WTC11 (cell line): ENCODE results near the gene NENF. TPM values are rescaled to one million over a fixed set of nuclear protein-coding genes. Genes with fewer than 3 reads are reported as not detected.

Experiments used
- ATAC-seq: fragments of 200-7000 bp; cut with Tn5 transposase; 2 replicates; pipeline ENCODE4 v1.10.0; 2021; ENCODE audit warnings: mild to moderate bottlenecking, moderate library complexity
- CTCF ChIA-PET: fragments of 300-600 bp; sonication (Branson Sonifier 250); formaldehyde crosslinking; loops from one replicate; lab custom pipeline; 2021; ENCODE audit warnings: antibody characterized with exemption; lab: Charles Lee
- POLR2A ChIA-PET: fragments of 350-600 bp; sonication (Branson Sonifier 250); formaldehyde crosslinking; loops from one replicate; lab custom pipeline; 2021; ENCODE audit warnings: antibody characterized with exemption; lab: Charles Lee
- DNase-seq: peaks from one replicate; pipeline ENCODE4 v3.0.0; 2021; ENCODE audit warnings: low spot score
- H3K27ac Mint-ChIP-seq: 2 replicates; pipeline ENCODE4 v1.8.0; 2021; ENCODE audit warnings: mixed read lengths
- H3K27me3 Mint-ChIP-seq: 2 replicates; pipeline ENCODE4 v1.8.0; 2021; ENCODE audit warnings: low read depth, mild to moderate bottlenecking, moderate library complexity, mixed read lengths
- H3K36me3 Mint-ChIP-seq: 2 replicates; pipeline ENCODE4 v1.8.0; 2021; ENCODE audit warnings: mixed read lengths
- H3K4me1 Mint-ChIP-seq: 2 replicates; pipeline ENCODE4 v1.8.0; 2022; ENCODE audit warnings: mixed read lengths
- H3K4me3 Mint-ChIP-seq: 2 replicates; pipeline ENCODE4 v1.8.0; 2021; ENCODE audit warnings: mild to moderate bottlenecking, moderate library complexity, mixed read lengths
- H3K9me3 Mint-ChIP-seq: 2 replicates; pipeline ENCODE4 v1.8.0; 2021; ENCODE audit warnings: mixed read lengths
- AFF4 ChIP-seq: sonication (generic); formaldehyde crosslinking; IDR thresholded peaks from 2 replicates; pipeline ENCODE4 v1.8.1; 2023; ENCODE audit warnings: mild to moderate bottlenecking, missing genetic modification reagents, borderline replicate concordance
- ATF3 ChIP-seq: sonication (generic); formaldehyde crosslinking; conservative IDR thresholded peaks from 2 replicates; pipeline ENCODE4 v1.8.1; 2022; ENCODE audit warnings: mild to moderate bottlenecking, missing genetic modification reagents
- CREB1 ChIP-seq: sonication (generic); formaldehyde crosslinking; IDR thresholded peaks from 2 replicates; pipeline ENCODE4 v1.8.0; 2023; ENCODE audit warnings: mild to moderate bottlenecking, missing genetic modification reagents
- ESRRA ChIP-seq: sonication (generic); formaldehyde crosslinking; IDR thresholded peaks from 2 replicates; pipeline ENCODE4 v1.8.1; 2022; ENCODE audit warnings: mild to moderate bottlenecking, missing genetic modification reagents, borderline replicate concordance
- FOXK1 ChIP-seq: sonication (generic); formaldehyde crosslinking; IDR thresholded peaks from 2 replicates; pipeline ENCODE4 v1.8.0; 2022; ENCODE audit warnings: mild to moderate bottlenecking, moderate library complexity, missing genetic modification reagents
- MLX ChIP-seq: sonication (generic); formaldehyde crosslinking; IDR thresholded peaks from 2 replicates; pipeline ENCODE4 v1.8.1; 2023; ENCODE audit warnings: mild to moderate bottlenecking, missing genetic modification reagents, moderate library complexity
- MXD4 ChIP-seq: fragments of 250-450 bp; sonication (Bioruptor Pico); IDR thresholded peaks from 2 replicates; pipeline ENCODE4 v1.8.0; 2021; ENCODE audit warnings: mild to moderate bottlenecking, moderate library complexity, borderline replicate concordance
- NFYB ChIP-seq: sonication (generic); formaldehyde crosslinking; conservative IDR thresholded peaks from 2 replicates; pipeline ENCODE4 v1.8.0; 2022; ENCODE audit warnings: low read depth, missing genetic modification reagents
- PRDM15 ChIP-seq: sonication (generic); formaldehyde crosslinking; IDR thresholded peaks from 2 replicates; pipeline ENCODE4 v1.8.0; 2022; ENCODE audit warnings: missing genetic modification reagents
- STAT6 ChIP-seq: sonication (generic); formaldehyde crosslinking; conservative IDR thresholded peaks from 2 replicates; pipeline ENCODE4 v1.8.1; 2023; ENCODE audit warnings: mild to moderate bottlenecking, low read depth, missing genetic modification reagents, moderate library complexity
- TEAD1 ChIP-seq: sonication (generic); formaldehyde crosslinking; IDR thresholded peaks from 2 replicates; pipeline ENCODE4 v1.8.0; 2022; ENCODE audit warnings: mild to moderate bottlenecking, missing genetic modification reagents
- ZNF512 ChIP-seq: sonication (generic); formaldehyde crosslinking; IDR thresholded peaks from 2 replicates; pipeline ENCODE4 v1.8.1; 2022; ENCODE audit warnings: missing genetic modification reagents, borderline replicate concordance
- total RNA-seq: library from RNA; stranded (reverse); gene quantifications from 3 replicates; pipeline ENCODE4 v1.2.3, GENCODE V29; 2021
- TF ChIP-seq, protein P1 (sequence below): sonication (generic); formaldehyde crosslinking; IDR thresholded peaks from 2 replicates; pipeline ENCODE4 v1.8.1; 2023; ENCODE audit warnings: mild to moderate bottlenecking, moderate library complexity, missing genetic modification reagents

The NENF gene
- total RNA-seq, 1 experiment from 2014 or later, result 27.3 TPM

DNA sequence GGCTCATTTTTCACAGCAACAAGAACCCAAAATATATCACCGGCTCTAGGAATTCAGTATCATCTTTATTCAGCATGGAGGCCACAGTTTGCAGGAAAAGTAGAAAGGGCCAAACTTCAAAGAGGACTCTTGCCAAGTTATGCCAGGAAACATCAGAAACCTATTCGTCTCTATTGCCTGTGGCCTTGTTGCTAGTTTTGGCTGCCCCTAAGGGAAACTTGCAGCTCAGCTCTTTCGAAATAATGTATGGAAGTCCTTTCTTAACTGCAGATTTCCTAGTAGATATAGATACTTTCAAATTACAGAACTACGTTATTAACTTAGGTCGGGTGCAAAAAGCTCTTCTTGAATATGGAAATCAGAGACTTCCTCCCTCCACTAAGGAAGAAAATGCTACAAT, 4.2 kb upstream of the NENF start (continued):
- TF ChIP-seq, protein P1, sequence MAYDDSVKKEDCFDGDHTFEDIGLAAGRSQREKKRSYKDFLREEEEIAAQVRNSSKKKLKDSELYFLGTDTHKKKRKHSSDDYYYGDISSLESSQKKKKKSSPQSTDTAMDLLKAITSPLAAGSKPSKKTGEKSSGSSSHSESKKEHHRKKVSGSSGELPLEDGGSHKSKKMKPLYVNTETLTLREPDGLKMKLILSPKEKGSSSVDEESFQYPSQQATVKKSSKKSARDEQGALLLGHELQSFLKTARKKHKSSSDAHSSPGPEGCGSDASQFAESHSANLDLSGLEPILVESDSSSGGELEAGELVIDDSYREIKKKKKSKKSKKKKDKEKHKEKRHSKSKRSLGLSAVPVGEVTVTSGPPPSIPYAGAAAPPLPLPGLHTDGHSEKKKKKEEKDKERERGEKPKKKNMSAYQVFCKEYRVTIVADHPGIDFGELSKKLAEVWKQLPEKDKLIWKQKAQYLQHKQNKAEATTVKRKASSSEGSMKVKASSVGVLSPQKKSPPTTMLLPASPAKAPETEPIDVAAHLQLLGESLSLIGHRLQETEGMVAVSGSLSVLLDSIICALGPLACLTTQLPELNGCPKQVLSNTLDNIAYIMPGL (CRISPR knock-in tag), result no peak
- no peak for TF ChIP-seq FOXK1 (CRISPR knock-in tag)
- TF ChIP-seq MXD4 (CRISPR knock-in tag), result no peak

GRCh38 chr1:212430416-212430815, 2.3 kb upstream of the NENF start:
- no peaks in the 10 kb centered on the region for H3K9me3 Mint-ChIP-seq
- CTCF ChIA-PET, result interaction anchor here (1.2 kb wide), 1 partner anchor 25 kb away, joined by 5 read pairs; no protein-coding TSS in a partner anchor
- TF ChIP-seq CREB1, result no peak
- TF ChIP-seq ZNF512, result no peak
- TF ChIP-seq ESRRA (CRISPR knock-in tag), result no peak
- TF ChIP-seq MLX (CRISPR knock-in tag), result no peak
- TF ChIP-seq, all 79 proteins: peak for 0
- H3K4me1 Mint-ChIP-seq, result peaks cover 16% of the 10 kb centered on the region
- H3K27me3 Mint-ChIP-seq, result peaks cover 4% of the 10 kb centered on the region; the same call in 1 of the 2 replicates
- H3K36me3 Mint-ChIP-seq, result no peaks in the 10 kb centered on the region
- no peak overlapping the region for H3K27ac Mint-ChIP-seq
- DNase-seq (no peak), ATAC-seq (no peak)
- H3K4me3 Mint-ChIP-seq, result no peak overlapping the region
- POLR2A ChIA-PET, result interaction anchor here (1.1 kb wide), 1 partner anchor 178 kb away, joined by 5 read pairs; the partner anchor contains the start of gene ATF3

DNA sequence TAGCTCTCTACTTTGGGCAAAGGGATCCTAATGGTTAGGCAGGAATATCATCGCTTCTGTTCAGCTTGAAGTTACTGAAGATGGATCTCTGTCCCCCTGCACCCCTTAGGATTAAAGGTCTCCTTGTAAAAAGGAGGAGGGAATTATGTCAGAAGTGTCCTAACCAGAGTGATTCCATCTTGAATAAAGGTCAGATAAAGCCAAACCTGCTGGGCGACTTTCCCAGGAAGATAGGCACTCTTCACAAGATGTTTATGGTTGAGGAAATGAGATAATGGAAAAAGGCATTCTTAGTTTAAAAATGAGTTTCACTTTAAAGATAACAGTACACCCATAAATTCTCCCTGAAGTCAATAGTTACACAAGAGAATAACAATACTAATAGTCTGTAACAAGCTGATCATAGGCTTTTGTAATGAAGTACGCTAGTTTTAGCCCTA, 1.7 kb upstream of the NENF start:
- Mint-ChIP-seq H3K4me1 (peaks cover 16% of the 10 kb centered on the region), H3K4me3 (no peak overlapping the region), H3K9me3 (no peaks in the 10 kb centered on the region), H3K27me3 (peaks cover 4% of the 10 kb centered on the region; the same call in 1 of the 2 replicates), H3K27ac (no peak overlapping the region), H3K36me3 (no peaks in the 10 kb centered on the region)
- TF ChIP-seq PRDM15 (CRISPR knock-in tag) (no peak), NFYB (CRISPR knock-in tag) (no peak)
- ChIA-PET CTCF (no interaction called here), POLR2A (no interaction called here)
- DNase-seq, result no peak
- ATAC-seq, result no peak

DNA sequence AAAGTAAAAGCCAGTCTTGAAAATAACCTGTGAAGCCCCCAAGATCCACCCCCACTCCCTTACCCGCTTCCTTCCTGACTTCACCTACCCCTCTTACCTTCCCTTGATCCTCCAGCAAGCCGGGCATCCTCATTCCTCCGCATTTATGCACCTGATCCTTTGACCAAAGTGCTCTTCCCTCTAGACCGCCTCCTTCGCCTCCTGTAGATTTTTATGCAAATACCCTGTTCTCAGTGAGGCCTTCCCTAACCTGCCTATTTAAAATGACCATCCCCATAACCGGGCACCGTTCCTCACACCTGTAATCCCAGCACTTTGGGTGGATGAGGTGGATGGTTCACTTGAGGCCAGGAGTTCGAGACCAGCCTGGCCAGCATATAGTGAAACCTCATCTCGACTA, 1.1 kb upstream of the NENF start:
- POLR2A ChIA-PET, result no interaction called here
- Mint-ChIP-seq H3K36me3 (no peaks in the 10 kb centered on the region), H3K4me3 (no peak overlapping the region; the same call in 1 of the 2 replicates), H3K27me3 (peaks cover 4% of the 10 kb centered on the region; the same call in 1 of the 2 replicates), H3K27ac (no peak overlapping the region), H3K4me1 (peaks cover 16% of the 10 kb centered on the region), H3K9me3 (no peaks in the 10 kb centered on the region)
- CTCF ChIA-PET, result no interaction called here
- peak; percentile 15 for ATAC-seq
- DNase-seq, result no peak
- TF ChIP-seq TEAD1 (CRISPR knock-in tag) (no peak), ATF3 (CRISPR knock-in tag) (no peak), AFF4 (CRISPR knock-in tag) (no peak), STAT6 (CRISPR knock-in tag) (no peak), MLX (CRISPR knock-in tag) (no peak)
